B cell (primary cell): ENCODE measurements around the gene GAPVD1. TPM values are rescaled to one million over a fixed set of nuclear protein-coding genes. Genes with fewer than 3 reads are reported as not detected.

Experiments
- ATAC-seq: fragments of 200-7000 bp; cut with Tn5 transposase; one replicate; pipeline ENCODE4 v1.10.0; 2021; ENCODE audit warnings: low read depth, mild to moderate bottlenecking, moderate number of reproducible peaks, moderate library complexity
- CTCF ChIA-PET: fragments of 350-600 bp; sonication (Branson Sonifier 250); formaldehyde crosslinking; loops from one replicate; lab custom pipeline; 2021; ENCODE audit warnings: antibody characterized with exemption, inconsistent platforms; lab: Charles Lee
- POLR2A ChIA-PET: fragments of 350-600 bp; sonication (Branson Sonifier 250); formaldehyde crosslinking; loops from one replicate; lab custom pipeline; 2021; ENCODE audit warnings: antibody characterized with exemption; lab: Charles Lee
- DNase-seq: peaks from one replicate; pipeline ENCODE4 v3.0.0; 2013
- H2AFZ ChIP-seq: 2 replicates; pipeline ENCODE4 v1.6.1; 2012; ENCODE audit warnings: mild to moderate bottlenecking, low read depth, low read length; ENCODE audit not compliant: insufficient read depth, poor library complexity, severe bottlenecking
- H3K27ac ChIP-seq, 2 donors: 1 replicate in 1 of 2; 2 replicates in 1 of 2; pipeline ENCODE4 v1.5.1; 2012 to 2013; ENCODE audit warnings: low read length in 2 of 2, mild to moderate bottlenecking in 2 of 2, moderate library complexity in 1 of 2
- H3K27me3 ChIP-seq, 4 experiments: fragments of 200-600 bp in 1 of 4; sonication (generic) in 1 of 4; replicated peaks in 1 of 4; 1 replicate in 2 of 4; 2 replicates in 2 of 4; pipeline versions ENCODE4 v1.6.1 to v1.7.0; 2013 to 2016; ENCODE audit warnings: low read length in 3 of 4, mild to moderate bottlenecking in 2 of 4, mixed read lengths in 1 of 4, moderate library complexity in 1 of 4; ENCODE audit not compliant: insufficient read depth in 4 of 4, control insufficient read depth in 3 of 4; ENCODE audit errors: control extremely low read depth in 1 of 4
- H3K36me3 ChIP-seq, 2 experiments: replicated peaks in 1 of 2; 1 replicate in 1 of 2; 2 replicates in 1 of 2; pipeline versions ENCODE4 v1.6.1 to v1.7.1; 2013; ENCODE audit warnings: low read length in 1 of 2; ENCODE audit not compliant: insufficient read depth in 2 of 2, control insufficient read depth in 1 of 2; ENCODE audit errors: control extremely low read depth in 1 of 2, extremely low read depth in 1 of 2
- H3K4me1 ChIP-seq, 2 donors: fragments of 200-600 bp in 1 of 2; sonication (generic) in 1 of 2; 1 replicate in 1 of 2; 2 replicates in 1 of 2; pipeline versions ENCODE4 v1.5.1 to v1.6.1; 2013 to 2017; ENCODE audit warnings: low read length in 2 of 2; ENCODE audit not compliant: control insufficient read depth in 2 of 2, insufficient read depth in 2 of 2
- H3K4me2 ChIP-seq: replicated peaks from 2 replicates; pipeline ENCODE3; 2012; ENCODE audit warnings: mild to moderate bottlenecking, low read depth, low read length; ENCODE audit not compliant: poor library complexity, severe bottlenecking
- H3K4me3 ChIP-seq, 5 experiments: fragments of 200-600 bp in 1 of 5; sonication (generic) in 1 of 5; 1 replicate in 3 of 5; 2 replicates in 2 of 5; pipeline versions ENCODE4 v1.5.1 to v1.7.0; 2011 to 2016; ENCODE audit warnings: low read length in 4 of 5, mild to moderate bottlenecking in 4 of 5, low read depth in 2 of 5, control low read depth in 1 of 5, moderate library complexity in 1 of 5; ENCODE audit not compliant: insufficient read depth in 1 of 5; ENCODE audit errors: control extremely low read depth in 1 of 5, extremely low read depth in 1 of 5
- H3K79me2 ChIP-seq: fragments of 200-600 bp; sonication (generic); one replicate; pipeline ENCODE4 v1.6.0; 2016; ENCODE audit warnings: low read length; ENCODE audit not compliant: control insufficient read depth, insufficient read depth
- H3K9ac ChIP-seq: fragments of 200-600 bp; sonication (generic); 2 replicates; pipeline ENCODE4 v1.6.1; 2017; ENCODE audit warnings: mild to moderate bottlenecking, low read length, moderate library complexity
- H3K9me3 ChIP-seq, 3 donors: one replicate each; pipeline versions ENCODE4 v1.6.1 to v1.7.1; 2013; ENCODE audit warnings: low read length in 2 of 3; ENCODE audit not compliant: control insufficient read depth in 2 of 3, insufficient read depth in 1 of 3; ENCODE audit errors: control extremely low read depth in 1 of 3
- H4K20me1 ChIP-seq: 2 replicates; pipeline ENCODE4 v1.6.0; 2012; ENCODE audit warnings: mild to moderate bottlenecking, low read length; ENCODE audit not compliant: insufficient read depth, control insufficient read depth, poor library complexity, severe bottlenecking
- H3K27ac Mint-ChIP-seq: one replicate; pipeline ENCODE4 v1.8.0; 2021; ENCODE audit warnings: mixed read lengths
- H3K27me3 Mint-ChIP-seq: one replicate; pipeline ENCODE4 v1.8.0; 2021; ENCODE audit warnings: mixed read lengths
- H3K4me1 Mint-ChIP-seq: one replicate; pipeline ENCODE4 v1.8.0; 2021; ENCODE audit warnings: mixed read lengths
- H3K4me3 Mint-ChIP-seq: one replicate; pipeline ENCODE4 v1.8.0; 2021; ENCODE audit warnings: mixed read lengths
- H3K9me3 Mint-ChIP-seq: one replicate; pipeline ENCODE4 v1.8.0; 2022; ENCODE audit warnings: mixed read lengths; ENCODE audit not compliant: insufficient read depth
- EZH2 ChIP-seq: IDR thresholded peaks from 2 replicates; pipeline ENCODE4 v1.6.1; 2012; ENCODE audit warnings: borderline replicate concordance, low read depth, mild to moderate bottlenecking, moderate library complexity, low read length; ENCODE audit not compliant: insufficient read depth, poor library complexity, severe bottlenecking
- WGBS: methylation state at CpG from one replicate; pipeline ENCODE4 v1.1.5; 2013; ENCODE audit warnings: missing lambda C conversion rate; ENCODE audit not compliant: insufficient coverage; 5-methylcytosine and 5-hydroxymethylcytosine counted together
- intact Hi-C: fragments of 100-400 bp; cut with micrococcal nuclease; formaldehyde crosslinking; loops from one replicate; pipeline ENCODE4 v1.10.0; 2022
- polyA plus RNA-seq: library from polyadenylated mRNA; depleted of rRNA; stranded (reverse); fragments of >200 nt; gene quantifications from 2 replicates; pipeline ENCODE4 v1.2.3, GENCODE V29; 2012
- total RNA-seq, 2 donors: library from RNA; stranded (reverse); fragments of 120-200 nt in 1 of 2; gene quantifications; 1 replicate in 1 of 2; 2 replicates in 1 of 2; pipeline versions ENCODE4 v1.2.3 to v1.2.4, GENCODE V29; 2013 to 2022
- TF ChIP-seq, protein P1 (sequence below): fragments of 200-600 bp; IDR thresholded peaks from one replicate; pipeline ENCODE4 v1.8.0; 2022; ENCODE audit warnings: antibody characterized with exemption, mild to moderate bottlenecking

The GAPVD1 gene
- total and polyA plus RNA-seq, 2 donors (not counting 1 experiment from before 2014, with no cell fraction given), result 11.8 to 61.2 TPM

DNA sequence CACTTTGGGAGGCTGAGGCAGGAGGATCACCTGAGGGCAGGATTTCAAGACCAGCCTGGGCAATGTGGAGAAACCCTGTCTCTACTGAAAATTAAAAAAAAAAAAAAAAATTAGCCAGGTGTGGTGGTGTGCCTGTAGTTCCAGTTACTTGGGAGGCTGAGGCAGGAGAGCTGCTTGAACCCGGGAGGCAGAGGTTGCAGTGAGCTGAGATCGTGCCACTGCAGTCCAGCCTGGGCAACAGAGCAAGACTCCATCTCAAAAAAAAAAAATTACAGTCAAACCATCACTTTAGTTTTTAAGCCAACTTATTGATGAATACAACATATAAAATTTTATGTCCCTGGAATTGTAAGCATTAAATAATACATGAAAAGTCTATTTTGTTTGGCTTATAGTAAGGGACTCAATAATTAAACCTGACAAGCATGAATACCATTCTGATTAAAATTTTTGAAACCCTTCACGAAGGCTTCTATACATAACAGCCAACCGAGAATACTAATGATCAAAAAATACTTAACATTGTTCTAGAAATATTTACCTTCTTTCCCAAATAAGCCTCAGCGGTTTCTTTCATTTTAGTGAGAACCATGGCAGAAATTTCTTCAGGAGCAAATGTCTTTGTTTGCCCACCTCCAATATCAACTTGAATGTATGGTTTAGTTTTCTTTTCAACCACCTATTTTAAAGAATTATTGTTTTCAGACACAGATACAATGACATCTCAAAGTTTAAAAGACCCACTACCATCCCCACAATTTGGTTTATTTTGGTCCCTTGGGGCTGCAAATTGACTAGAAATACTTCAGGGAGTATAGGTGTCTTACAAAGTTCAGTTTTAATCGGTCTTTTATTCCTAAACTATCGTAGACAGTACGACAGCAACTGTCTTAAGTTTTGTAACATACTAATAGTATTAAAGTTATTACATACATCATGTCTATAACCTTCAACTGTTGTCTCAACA lies 21.7 kb upstream of the GAPVD1 start:
- H3K79me2 ChIP-seq, result peaks cover 54% of the 10 kb centered on the region
- CTCF ChIA-PET, result interaction anchor here (0.6 to 2.4 kb wide), 2 partner anchors 21 to 303 kb away, joined by 3 to 14 read pairs; partner anchors contain the start of gene GAPVD1
- H3K4me1 ChIP-seq, result peaks cover 22 to 31% of the 10 kb centered on the region in 2 donors
- H3K27me3 Mint-ChIP-seq, result no peaks in the 10 kb centered on the region
- peak overlapping the region; percentile 85 for H3K4me2 ChIP-seq
- no CpG with 5 or more reads among the region's 8 CpGs for whole genome bisulfite sequencing
- H3K27ac Mint-ChIP-seq, result peak overlapping the region; percentile 93
- H3K9me3 Mint-ChIP-seq, result no peaks in the 10 kb centered on the region
- H2AFZ ChIP-seq, result no peak overlapping the region
- peak overlapping the region; percentile 95 for H3K4me3 Mint-ChIP-seq
- intact Hi-C loops, result loop anchor here (2.0 to 5.0 kb wide), 3 partner anchors 378 to 507 kb away; partner anchors contain the start of genes ARPC5L, NR6A1, PBX3 and RPL35
- H4K20me1 ChIP-seq, result peaks cover 19% of the 10 kb centered on the region
- peaks cover 58% of the 10 kb centered on the region for H3K4me1 Mint-ChIP-seq
- H3K36me3 ChIP-seq, result peaks cover 11 to 49% of the 10 kb centered on the region in 2 experiments
- H3K9ac ChIP-seq, result peak overlapping the region; percentile 99
- H3K9me3 ChIP-seq, result no peaks in the 10 kb centered on the region
- ATAC-seq (no peak), DNase-seq (no peak)
- H3K27ac ChIP-seq, result peak overlapping the region; percentile 83 to 99
- POLR2A ChIA-PET, result no interaction called here
- H3K27me3 ChIP-seq, result no peaks in the 10 kb centered on the region
- H3K4me3 ChIP-seq, result peak overlapping the region; percentile 82 to 96 (median 90)
- no peak for TF ChIP-seq EZH2
- TF ChIP-seq, protein P1, sequence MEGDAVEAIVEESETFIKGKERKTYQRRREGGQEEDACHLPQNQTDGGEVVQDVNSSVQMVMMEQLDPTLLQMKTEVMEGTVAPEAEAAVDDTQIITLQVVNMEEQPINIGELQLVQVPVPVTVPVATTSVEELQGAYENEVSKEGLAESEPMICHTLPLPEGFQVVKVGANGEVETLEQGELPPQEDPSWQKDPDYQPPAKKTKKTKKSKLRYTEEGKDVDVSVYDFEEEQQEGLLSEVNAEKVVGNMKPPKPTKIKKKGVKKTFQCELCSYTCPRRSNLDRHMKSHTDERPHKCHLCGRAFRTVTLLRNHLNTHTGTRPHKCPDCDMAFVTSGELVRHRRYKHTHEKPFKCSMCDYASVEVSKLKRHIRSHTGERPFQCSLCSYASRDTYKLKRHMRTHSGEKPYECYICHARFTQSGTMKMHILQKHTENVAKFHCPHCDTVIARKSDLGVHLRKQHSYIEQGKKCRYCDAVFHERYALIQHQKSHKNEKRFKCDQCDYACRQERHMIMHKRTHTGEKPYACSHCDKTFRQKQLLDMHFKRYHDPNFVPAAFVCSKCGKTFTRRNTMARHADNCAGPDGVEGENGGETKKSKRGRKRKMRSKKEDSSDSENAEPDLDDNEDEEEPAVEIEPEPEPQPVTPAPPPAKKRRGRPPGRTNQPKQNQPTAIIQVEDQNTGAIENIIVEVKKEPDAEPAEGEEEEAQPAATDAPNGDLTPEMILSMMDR, result no peak
